Measurements from ENCODE around the gene IGSF11. TPM values are rescaled to one million over a fixed set of nuclear protein-coding genes. Genes with fewer than 3 reads are reported as not detected.

Gene IGSF11
- total and polyA plus RNA-seq, 2 of the 4 experiments (the other 2 are of a cell fraction) = 0.18 TPM; not detected in 1

DNA sequence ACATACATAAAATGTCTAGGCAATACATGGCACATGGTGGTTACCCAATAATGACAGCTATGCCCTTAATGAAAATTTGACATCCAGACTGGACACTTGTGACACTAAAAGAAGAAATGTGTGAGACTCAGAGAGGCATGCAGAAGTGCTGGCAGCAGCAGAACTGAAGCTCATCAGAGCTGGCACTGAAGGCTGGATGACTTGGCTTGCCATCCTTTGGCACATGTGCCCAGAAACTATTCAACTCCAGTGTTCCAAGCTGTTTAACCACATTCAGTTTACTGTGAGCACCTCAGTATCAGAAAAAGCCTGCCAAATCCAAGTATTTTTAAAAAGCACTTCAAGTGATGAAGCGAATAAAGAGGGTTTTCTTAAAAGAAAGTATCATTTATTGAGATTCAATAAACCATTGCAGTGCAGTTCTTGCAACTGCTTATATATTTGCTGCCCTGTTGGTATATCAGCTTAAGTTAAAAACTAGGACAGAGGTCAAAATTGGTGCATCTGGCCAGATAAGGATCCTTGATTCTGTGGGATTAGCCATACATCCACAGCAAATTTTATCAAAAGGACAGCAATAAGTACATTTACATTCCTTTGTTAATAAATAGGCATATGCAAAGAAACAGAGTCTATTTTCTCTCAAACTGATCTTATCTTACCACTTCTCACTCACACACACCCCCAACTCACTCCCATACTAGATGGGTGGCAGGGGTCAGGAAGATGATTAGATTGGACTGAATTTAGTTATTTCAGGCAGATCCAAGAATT lies 15.8 kb downstream of the IGSF11 start:
- Histone ChIP-seq H2BK20ac (ENCODE audit: low read depth, low read length) (no peak overlapping the region), H3K36me3 (ENCODE audit: control insufficient read depth, insufficient read depth, low read length) (no peaks in the 10 kb centered on the region), H3K23ac (ENCODE audit: low read depth, low read length) (no peak overlapping the region), H3K4me3 (ENCODE audit: insufficient read depth, low read depth, low read length) (no peak overlapping the region), H3K9me3 (ENCODE audit: control insufficient read depth, insufficient read depth, low read length) (no peaks in the 10 kb centered on the region), H4K20me1 (ENCODE audit: insufficient read depth, low read length) (no peaks in the 10 kb centered on the region), H2BK120ac (ENCODE audit: low read depth, low read length) (no peak overlapping the region), H3K27ac (ENCODE audit: insufficient read depth, low read length) (no peak overlapping the region), H2AK5ac (ENCODE audit: low read depth, low read length) (no peak overlapping the region), H3K9me1 (ENCODE audit: insufficient read depth, low read length) (no peaks in the 10 kb centered on the region; the same call in 1 of the 2 replicates), H2AK9ac (replicated peaks; ENCODE audit: low read depth, low read length, poor library complexity) (no peak overlapping the region), H3K4me1 (ENCODE audit: control insufficient read depth, insufficient read depth, low read length) (no peaks in the 10 kb centered on the region), H3K27me3 (ENCODE audit: control insufficient read depth, insufficient read depth, low read length) (no peaks in the 10 kb centered on the region), H3K79me1 (ENCODE audit: low read depth in 1 of 2, low read length in 2 of 2) (no peaks in the 10 kb centered on the region), H3K18ac (ENCODE audit: low read depth, low read length) (no peak overlapping the region), H4K91ac (ENCODE audit: insufficient read depth, low read depth, low read length) (no peak overlapping the region), H3K4ac (ENCODE audit: low read depth, low read length) (no peak overlapping the region), H2BK5ac (ENCODE audit: low read depth, low read length, poor library complexity, severe bottlenecking) (no peak overlapping the region), H4K8ac (ENCODE audit: low read depth in 2 of 2, low read length in 2 of 2) (no peak overlapping the region), H2AFZ (replicated peaks; ENCODE audit: low read length, poor library complexity) (no peak overlapping the region), H4K5ac (ENCODE audit: low read depth, low read length) (no peak overlapping the region), H3K14ac (replicated peaks; ENCODE audit: low read depth, low read length) (no peak overlapping the region), H2BK15ac (ENCODE audit: low read depth, low read length) (no peak overlapping the region), H3K4me2 (ENCODE audit: low read depth, low read length) (no peak overlapping the region), H3K9ac (ENCODE audit: low read depth, low read length) (no peak overlapping the region), H3K56ac (ENCODE audit: extremely low read depth, insufficient read depth, low read length) (no peak overlapping the region)
- no peak for TF ChIP-seq CEBPB (IDR thresholded peaks at IDR 0.05; ENCODE audit: low read depth, low read length)
- CTCF ChIA-PET = no interaction called here
- intact Hi-C loops (cut with micrococcal nuclease) = no loop called here
- in situ Hi-C loops (cut with MboI; ENCODE audit: low sequenced_read_pairs) = no loop called here
- no peak for DNase-seq
- dilution Hi-C loops (cut with HindIII; ENCODE audit: low sequenced_read_pairs, unreplicated experiment) = no loop called here
- no TSS peak for BruUV-seq (replicated peaks)
- POLR2A ChIA-PET (ENCODE audit: unreplicated experiment) = no interaction called here
- no peak for ATAC-seq (ENCODE audit: low read depth)
- no CpG with 5 or more reads among the region's 1 CpG for WGBS, 2 experiments (ENCODE audit: extremely low coverage in 2 of 2, insufficient read length in 1 of 2)
